Inflammatory macrophage treated with lipopolysaccharide for 1 hour (primary cell): Measurements from ENCODE around the gene ADGRB2.
A peak's percentile ranks its signal among the peaks of the same experiment; 100 is the strongest.

Source experiments
- DNase-seq, 2 donors: peaks; one replicate each; pipeline ENCODE4 v3.0.0-alpha.2; 2020 to 2022

Gene ADGRB2

DNA sequence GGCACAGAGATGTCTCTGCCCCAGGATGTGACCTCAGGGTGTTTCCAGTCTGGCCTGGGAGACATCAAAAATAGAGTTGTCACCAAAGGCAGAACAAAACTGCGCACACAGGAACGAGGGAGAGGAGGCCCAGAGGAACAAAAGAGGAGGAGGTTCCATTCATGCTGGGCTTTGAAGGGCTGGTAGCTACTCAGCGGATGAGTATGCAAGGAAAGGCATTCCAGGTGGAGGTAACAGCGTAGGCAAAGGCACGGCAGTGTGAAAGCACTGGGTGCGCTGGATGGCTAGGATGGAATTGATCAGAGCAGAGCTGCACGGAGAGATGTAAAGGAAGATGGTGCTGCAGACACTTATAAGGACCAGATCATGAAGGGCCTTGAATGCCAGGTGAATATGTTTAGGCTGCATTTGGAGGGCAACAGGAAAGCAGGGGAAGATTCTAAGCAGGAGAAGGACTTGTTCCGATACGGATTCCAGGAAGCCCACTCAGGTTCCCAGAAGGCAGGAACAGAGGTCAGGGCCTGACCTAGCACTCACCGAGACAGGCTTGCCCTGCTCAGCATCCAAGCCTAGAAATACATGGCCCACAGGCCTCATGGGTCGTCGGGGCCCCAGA is 66.7 kb downstream of the ADGRB2 start:
- no peak for DNase-seq

DNA sequence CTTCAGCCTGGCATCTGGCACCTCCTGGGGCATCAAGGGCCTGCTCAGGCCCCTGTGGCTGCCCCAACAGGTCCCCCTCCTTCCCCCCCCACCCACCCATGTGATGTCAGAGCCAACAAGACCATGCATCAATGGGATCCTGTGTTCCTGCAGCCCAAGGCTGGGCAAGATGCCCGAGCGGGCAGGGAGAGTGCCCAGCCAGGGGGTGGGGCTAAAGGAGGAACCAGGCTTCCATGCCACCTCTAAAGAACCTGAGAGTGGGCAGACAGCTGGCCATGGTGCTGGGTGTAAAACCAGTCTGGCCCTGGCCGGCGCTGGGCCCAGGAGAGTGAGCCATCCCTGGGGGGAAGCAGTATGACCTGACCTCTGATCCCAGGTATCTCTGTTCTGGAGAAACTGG is 67.9 kb downstream of the ADGRB2 start:
- no peak for DNase-seq

DNA sequence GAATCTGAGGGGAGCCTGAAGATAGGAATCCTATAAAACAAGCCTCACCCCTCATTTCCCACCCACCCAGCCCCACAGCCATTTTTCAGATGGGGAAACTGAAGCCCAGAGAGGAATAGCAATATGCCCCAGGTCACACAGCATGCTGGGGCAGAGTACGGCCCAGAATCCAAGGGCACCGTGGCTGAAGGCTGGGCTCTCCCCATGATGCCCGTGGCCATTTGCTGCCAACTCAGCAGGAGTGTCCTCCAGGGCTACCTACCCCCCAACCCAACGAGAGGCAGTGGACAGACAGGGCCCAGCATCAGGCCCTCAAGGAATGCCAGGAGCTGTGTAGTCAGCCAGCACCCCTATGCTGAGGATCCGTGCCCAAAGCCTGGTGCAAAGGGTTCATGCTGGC is 68.8 kb downstream of the ADGRB2 start:
- no peak for DNase-seq

DNA sequence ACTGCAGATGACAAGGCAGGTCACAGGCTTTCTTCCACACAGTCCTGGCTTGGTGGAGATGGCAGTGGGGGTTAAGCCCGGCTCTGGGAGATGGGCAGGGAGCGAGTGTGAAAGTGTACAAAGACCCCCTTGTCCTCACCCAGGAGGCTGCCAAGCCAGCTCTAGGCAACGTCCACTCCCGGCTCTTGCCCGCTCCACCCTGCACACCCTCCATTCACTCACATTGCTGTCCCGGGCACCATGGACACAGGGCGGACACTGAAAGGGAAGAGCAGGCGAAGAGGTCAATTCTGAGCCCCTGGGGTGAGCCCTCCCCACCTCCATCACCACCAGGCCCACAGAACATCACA is 69.2 kb downstream of the ADGRB2 start:
- DNase-seq, result no peak

DNA sequence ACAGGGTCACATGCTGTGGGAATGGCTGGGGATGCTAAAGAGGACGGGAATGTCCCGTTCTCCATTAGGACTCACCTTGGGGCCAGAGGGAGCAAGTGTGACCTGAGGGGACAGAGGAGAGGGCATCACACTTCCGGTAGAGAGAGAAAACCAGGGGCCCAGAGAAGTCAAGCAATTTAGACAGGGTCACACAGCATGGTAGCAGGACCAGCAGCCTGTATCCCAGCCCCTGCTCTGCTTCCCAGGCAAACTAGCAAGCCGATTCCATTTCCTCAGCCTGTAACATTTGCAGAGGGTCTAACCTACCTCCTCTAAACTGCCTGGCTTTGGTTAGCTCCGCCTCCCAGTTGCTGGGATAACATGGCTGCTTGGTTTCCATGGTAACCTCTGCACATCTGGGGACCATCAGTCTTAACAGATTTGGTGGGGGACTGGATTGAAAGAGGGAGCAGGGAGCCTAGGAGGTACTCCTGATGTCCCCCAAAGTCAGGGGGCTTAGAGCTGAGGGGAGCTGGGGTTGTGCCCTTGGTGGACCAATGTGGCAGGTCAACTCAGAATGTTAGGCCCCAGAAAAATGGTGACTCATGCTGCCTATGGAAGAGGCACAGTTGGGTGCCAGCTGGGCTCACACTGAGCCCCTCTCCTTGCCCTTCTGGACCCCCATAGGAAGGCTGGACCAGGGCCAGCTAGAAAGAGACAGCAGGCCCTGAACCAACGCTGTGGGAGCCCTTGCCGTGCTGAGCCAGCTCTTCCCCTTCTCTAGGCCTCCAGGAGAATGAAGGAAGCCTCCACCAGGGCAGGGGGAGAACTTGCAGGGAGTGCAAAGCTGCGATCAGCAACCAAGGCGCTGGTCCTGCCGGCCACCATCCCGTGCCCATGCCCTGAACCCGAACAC is 69.8 kb downstream of the ADGRB2 start:
- no peak for DNase-seq

DNA sequence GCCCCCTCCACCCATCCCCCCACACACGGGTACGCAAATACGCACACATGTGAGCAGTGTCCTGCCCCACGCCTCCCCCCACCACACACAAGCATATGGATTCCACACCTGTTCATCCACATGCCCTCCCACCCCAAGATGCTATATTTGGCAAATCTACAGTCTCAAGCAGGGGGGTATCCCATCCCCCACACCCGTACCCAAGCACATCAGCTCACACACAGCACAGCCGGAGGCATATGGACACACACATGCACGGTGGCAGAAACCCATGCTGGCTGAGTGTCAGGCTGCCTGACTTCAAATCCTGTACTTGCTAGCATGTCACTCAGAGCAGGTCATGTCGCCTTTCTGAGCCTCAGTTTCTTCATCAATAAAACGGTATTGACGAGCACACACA is 70.9 kb downstream of the ADGRB2 start:
- DNase-seq, result no peak

DNA sequence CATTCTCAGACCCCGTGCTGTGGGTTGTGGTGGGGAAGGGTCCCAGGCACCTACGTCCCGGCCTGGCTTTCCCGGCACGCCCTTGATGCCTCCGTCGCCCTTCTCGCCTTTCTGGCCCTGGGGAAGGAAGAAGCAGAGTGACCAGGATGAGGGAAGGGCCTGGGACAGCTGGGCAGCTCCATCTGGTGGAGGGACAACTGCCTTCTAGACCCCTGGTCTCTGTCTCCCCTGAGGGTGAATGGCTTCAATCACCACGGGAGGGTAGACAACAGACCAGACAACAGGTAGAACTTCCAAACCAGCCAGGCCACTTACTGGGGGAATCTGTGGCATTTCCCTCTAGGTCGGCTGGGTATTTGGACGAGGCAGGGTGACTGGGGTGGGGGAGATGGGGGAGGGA is 72.2 kb downstream of the ADGRB2 start:
- DNase-seq, result no peak

DNA sequence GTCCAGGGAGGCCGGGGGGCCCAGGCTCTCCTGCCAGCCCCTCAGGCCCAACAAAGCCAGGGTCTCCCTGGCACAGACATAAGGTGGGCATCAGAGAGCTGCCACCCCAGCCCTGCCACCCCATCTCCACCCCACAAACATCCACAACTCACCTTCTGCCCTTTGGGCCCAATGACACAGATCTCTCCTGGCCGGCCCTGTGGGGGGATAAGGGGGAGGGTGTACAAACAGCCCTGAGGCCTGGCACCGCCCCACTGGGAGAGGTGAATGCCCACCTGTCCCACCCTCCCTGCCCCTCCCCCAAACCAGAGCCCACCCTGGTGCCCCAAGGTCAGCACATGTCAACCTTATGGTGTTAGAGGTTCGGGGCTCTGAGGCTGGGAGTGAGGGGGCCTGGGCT is 72.7 kb downstream of the ADGRB2 start:
- no peak for DNase-seq

DNA sequence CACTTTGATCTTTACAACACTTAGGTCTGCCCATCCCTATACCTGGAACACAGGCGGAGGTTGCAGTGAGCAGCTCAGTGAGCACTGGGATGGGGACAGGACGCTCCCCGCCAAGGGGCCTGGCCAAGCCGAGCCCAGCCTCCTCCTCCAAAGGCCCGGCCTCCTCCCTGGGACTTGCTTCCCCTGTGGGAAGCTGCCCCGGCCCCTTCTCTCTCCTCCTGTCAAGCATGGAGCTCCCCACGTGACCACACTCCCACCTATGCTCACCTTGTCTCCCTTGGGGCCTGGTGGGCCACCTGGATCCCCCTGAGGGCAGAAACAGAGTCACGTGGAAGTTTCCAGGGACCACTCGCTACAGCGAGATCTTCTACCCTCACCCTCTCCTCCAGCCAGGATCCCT is 73.2 kb downstream of the ADGRB2 start:
- DNase-seq, result no peak

DNA sequence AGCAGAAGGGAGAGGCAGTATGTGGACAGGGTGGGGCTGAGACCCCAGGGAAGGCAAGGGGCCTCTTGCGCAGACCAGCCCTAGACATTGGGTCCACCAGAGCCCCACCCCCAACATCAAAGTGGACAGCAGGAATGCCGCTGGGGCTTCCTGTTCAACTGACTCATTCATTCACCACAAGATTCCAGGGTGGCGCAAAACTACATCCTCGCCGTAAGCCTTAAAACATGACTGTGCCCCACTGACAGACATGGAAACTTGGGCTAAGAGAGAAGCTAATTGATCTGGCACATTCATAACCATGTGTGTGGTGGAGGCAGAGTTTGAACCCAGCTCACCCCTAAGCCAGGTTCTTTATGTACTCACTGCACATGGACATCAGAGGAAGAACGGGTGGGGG is 74.3 kb downstream of the ADGRB2 start:
- DNase-seq, result peak; percentile 55 to 61

DNA sequence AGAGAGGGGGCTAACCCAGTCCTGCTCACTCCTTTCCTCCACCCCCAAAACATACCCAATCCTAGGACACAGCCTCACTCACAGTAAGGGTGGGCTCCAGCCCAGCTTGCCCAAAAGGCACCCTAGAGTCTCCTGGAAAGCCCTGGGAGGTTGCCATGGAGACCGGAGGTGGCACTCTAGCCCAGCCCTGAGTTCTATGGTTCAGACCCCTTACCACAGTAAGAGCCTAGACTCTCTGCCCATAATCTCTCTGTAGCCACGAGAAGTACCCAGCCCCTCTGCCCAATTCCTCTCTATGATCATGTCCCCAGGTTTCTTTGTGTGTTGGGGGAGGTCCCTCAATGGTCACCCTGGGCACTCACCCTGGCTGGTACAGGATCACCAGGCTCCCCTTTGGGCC is 74.8 kb downstream of the ADGRB2 start:
- no peak for DNase-seq

DNA sequence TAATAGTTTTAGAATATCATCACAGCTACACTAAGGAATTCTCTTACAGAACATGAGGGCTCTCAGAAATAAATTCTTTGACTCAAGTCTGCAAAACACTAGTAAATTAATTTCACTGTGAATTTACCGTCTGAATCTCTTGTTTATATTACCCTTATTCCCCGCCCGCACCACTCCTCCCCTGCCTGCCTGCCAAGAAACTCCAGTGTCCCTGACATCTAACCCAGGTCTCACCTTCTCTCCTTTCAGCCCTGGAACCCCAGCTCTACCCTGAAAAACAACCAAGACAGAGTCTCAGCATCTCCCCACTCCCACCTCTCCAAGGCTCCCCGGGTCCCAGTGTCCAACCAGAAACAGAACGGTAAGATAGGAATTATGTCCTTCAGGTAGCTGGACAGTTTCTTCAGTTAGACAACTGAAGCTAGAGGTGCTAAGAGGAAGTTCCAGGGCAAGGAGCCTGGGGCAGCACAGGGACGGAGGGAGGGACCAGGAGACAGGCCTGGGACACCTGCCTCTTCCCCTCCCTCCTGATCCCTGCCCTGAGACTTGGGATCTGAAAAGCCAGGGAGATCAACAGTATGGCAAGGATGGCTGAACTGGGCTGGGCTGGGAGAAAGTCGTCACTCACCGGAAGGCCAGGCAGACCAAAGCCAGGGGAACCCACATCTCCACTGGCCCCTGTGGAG is 75.8 kb downstream of the ADGRB2 start:
- DNase-seq, result no peak

DNA sequence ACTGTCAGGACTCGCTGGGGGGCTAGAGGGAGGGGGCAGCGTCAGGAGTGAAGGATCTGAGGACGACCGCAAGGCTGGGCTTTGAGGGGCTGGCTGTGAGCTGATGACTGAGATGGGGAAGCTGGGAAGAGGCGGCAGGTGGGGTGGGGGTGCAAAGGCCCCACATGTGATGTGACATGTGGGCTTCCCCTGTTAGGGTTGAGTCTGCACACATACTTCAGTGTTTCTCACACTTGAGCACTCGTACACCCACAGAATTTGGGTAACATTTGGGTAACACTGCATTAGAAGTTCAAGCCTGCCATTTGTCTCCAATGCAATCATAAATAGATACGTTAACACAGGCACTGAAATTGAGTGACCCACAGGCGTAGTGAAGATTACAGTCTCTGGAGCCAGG is 76.5 kb downstream of the ADGRB2 start:
- no peak for DNase-seq

DNA sequence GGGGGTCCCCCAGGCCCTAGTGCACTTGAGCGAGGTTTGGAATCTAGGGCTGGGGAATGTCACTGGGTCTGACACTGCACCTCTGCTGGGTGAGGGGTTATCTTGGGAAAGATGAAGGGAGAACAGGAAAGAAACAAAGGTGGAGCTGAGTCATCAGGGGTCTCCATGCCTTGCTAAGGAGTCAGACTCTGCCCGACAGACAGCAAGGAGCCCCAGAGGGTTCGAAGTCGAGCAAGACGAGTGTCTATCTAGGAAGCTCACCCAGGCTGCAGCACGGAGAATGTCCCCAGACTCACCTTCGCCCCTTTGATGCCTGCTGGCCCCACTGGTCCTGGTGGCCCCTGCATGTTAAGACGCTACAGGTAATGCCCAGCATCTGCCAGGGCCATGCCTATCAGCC is 78.3 kb downstream of the ADGRB2 start:
- no peak for DNase-seq

DNA sequence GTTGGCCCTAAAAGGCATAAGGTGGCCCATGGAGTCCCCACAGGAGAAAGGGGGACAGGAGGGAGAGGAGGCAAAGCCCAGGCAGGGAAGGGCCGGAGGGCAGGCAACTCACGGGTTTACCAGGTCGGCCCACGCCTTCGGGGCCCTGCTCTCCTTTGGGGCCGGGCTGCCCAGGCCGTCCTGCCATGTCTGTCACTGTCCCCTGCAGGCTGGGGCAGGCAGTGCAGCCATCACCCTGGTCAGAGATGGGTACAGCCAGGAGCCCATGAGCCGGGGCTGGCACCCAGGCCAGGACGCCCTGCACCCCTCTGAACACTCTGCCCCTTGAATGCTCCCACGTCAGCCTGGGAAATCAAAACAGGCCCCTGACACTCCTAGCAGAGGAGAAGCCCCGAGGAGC is 80.1 kb downstream of the ADGRB2 start:
- peak in 1 of 2 donors; percentile 31 for DNase-seq

DNA sequence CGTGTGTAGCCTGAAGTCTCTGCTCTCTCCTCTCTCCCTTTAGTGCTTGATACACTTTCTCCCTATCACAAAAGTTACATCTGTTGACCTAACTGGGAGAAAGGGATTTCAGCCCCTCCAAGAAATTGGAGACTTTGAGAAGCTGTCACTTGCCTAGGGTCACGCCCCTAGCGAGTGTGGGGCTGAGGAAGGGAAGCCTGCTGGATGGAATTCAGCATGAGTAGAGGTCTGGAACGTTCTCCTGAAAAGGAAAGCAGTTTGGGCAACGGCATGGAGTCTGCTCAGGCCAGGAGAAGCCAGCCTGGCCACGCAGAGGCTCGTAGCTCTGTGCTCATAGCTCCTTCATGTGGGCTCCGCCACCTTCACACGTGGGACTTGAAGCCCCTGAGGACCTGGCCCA is 82.7 kb downstream of the ADGRB2 start:
- no peak for DNase-seq

DNA sequence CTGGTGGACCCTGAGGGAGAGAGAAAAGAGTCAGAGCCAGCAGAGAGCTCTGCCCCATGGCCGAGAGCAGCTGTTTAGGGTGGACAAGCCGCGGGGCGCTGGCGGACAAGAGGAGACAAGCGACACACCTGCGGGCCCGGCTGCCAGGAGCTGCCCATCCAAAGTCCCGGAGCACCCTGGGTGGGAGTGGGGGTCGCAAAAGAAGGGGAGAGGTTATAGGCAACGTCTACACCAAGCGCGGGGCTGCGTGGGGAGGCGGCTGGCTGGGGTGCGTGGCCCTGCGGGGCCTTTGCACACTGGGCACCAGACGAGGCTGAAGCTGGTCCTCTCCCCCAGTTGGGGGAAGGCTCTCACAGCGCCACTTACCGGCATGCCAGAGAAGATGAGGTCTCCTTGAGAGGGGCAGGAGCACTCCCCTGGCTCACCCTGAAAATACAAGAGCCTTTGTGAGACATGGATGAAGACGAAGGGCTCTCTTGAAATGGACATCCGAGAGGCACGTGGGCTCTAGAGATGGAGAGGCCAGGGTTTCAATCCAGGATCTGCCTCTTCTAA is 84.4 kb downstream of the ADGRB2 start:
- no peak for DNase-seq

DNA sequence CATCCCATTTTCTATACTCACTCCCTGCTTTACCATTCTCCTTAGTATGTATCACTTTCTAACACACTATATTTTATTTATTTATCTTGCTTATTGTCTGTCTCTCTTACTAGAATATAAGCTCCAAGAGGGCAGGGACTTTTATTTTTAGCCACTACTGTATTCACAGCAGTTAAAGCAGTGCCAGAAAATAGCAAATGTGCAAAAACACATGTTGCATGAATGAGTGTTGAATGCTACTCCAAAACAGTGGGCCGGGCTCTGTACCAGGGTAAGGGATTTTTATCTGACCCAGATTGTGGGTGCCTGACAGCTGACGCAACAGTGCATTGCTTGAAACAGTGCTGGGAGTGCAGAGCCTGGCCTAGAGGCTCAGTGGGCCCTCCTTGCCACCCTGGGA is 85.0 kb downstream of the ADGRB2 start:
- no peak for DNase-seq

DNA sequence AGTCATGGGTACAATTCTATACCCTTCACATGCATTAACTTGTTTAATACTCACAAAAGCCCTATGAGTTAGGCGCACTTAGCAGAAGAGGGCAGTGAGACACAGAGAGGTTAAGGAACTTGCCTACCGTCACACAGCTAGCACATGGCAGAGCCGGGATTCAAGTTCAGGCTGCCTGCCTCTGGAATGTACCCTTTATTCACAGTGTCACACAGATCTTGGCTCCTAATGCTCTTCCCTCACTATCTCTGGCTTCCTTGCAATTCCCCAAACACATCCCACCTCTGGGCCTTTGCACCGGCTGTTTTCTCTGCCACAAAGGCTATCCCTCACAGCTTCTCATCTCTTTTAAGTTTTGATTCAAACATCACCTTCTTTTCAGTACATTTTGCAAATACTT is 85.5 kb downstream of the ADGRB2 start:
- no peak for DNase-seq

DNA sequence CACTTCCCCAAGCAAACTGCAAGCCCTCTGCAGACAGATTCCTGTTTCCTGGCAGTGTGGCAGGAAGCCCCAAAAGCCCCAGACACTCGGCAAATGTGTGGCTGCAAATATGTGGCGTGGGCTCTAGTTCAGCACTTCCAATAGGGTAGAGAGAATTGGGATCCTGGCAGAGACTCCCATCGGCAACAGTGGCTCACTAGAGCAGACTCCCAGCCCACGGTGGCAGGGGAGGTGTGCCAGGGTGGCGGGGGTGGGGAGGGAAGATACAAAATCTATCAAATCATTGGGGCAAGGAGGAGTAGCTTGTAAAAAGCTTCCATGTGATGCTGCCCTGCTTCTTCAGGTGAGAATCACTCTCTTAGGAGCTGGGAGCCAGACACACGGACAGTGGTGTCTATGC is 86.2 kb downstream of the ADGRB2 start:
- no peak for DNase-seq

DNA sequence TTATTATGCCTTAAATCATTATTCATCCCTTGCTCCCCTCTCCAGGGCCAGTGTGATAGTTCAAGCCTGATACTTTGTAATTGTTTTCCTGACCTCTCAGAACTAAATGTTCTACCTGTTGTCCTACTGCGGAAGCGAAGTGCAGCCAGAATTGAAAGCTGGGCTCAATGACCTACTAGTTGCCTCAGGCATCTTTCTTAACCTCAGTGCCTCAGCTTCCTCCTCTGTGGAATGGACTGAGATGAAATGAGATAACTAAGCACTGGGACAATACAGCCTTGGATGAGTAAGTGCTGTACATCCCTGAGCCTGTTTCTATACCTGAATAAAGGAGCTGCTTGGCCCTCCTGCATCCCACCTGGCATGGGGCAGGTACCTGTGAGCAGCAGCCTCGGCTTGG is 86.7 kb downstream of the ADGRB2 start:
- no peak for DNase-seq
